NT2/D1 (cell line): Measurements from ENCODE around the gene MRPL11.

Experiments
- SUZ12 ChIP-seq: IDR thresholded peaks from 2 replicates; pipeline ENCODE4 v1.6.1; 2011; ENCODE audit not compliant: insufficient read length, insufficient read depth; ENCODE audit errors: extremely low read depth
- YY1 ChIP-seq: IDR thresholded peaks from 2 replicates; pipeline ENCODE4 v1.6.1; 2011; ENCODE audit not compliant: insufficient read length, insufficient read depth
- ZNF274 ChIP-seq: IDR thresholded peaks from 2 replicates; pipeline ENCODE4 v1.6.1; 2011; ENCODE audit warnings: mild to moderate bottlenecking, low read depth, low read length

GRCh38 chr11:66478729-66479393 is 40.2 kb upstream of the MRPL11 start:
- TF ChIP-seq SUZ12, result no peak
- no peak for TF ChIP-seq YY1
- TF ChIP-seq ZNF274, result no peak
